Sigmoid colon (tissue), 3 donors: Measurements from ENCODE around the gene MATCAP1.

Experiments used
- POLR2A ChIP-seq, 2 donors: fragments of 450-650 bp; IDR thresholded peaks; one replicate each; pipeline ENCODE4 v1.6.1; 2016; ENCODE audit warnings: antibody characterized with exemption in 2 of 2, mild to moderate bottlenecking in 2 of 2, moderate library complexity in 2 of 2
- TF ChIP-seq, protein P1 (sequence below), 4 experiments: fragments of 450-650 bp in 3 of 4; fragments of 200-600 bp in 1 of 4; IDR thresholded peaks; one replicate each; pipeline ENCODE4 v1.5.1; 2016 to 2019; ENCODE audit warnings: antibody characterized with exemption in 4 of 4, mild to moderate bottlenecking in 3 of 4, moderate library complexity in 2 of 4

DNA sequence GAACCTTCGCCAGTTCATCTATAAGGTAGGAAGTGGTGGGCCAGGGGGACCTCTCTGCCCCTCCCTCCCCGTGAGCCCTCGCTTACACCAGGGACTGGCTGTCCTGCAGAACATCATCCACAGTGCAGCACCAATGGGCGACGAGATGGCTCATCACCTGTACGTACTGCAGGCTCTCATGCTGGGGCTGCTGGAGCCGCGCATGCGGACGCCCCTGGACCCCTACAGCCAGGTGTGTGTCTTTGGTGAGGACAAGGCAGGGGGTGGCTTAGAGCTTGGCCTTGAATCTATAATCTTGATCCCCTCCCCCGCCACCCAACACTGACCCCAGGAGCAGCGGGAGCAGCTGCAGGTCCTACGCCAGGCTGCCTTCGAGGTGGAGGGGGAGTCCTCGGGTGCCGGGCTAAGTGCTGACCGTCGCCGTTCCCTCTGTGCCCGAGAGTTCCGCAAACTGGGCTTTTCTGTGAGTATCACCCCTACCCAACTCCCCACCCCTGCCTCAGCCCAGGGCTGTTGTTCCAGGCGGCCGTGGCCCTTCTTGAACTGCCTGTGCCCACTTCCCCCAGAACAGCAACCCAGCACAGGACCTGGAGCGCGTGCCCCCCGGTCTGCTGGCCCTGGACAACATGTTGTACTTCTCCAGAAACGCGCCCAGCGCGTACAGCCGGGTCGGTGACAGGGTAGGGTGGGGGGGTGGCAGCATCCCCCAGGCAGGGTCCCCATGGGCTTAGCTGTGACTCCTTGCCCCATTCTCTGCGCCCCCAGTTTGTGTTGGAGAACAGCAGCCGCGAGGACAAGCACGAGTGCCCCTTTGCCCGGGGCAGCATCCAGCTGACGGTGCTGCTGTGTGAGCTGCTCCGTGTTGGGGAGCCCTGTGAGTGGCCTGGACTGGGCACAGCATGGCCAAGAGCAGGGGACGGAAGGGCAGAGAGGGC is 17.9 kb upstream of the MATCAP1 start:
- TF ChIP-seq, protein P1, sequence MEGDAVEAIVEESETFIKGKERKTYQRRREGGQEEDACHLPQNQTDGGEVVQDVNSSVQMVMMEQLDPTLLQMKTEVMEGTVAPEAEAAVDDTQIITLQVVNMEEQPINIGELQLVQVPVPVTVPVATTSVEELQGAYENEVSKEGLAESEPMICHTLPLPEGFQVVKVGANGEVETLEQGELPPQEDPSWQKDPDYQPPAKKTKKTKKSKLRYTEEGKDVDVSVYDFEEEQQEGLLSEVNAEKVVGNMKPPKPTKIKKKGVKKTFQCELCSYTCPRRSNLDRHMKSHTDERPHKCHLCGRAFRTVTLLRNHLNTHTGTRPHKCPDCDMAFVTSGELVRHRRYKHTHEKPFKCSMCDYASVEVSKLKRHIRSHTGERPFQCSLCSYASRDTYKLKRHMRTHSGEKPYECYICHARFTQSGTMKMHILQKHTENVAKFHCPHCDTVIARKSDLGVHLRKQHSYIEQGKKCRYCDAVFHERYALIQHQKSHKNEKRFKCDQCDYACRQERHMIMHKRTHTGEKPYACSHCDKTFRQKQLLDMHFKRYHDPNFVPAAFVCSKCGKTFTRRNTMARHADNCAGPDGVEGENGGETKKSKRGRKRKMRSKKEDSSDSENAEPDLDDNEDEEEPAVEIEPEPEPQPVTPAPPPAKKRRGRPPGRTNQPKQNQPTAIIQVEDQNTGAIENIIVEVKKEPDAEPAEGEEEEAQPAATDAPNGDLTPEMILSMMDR (IDR thresholded peaks at IDR 0.05), result no peak
- no peak for TF ChIP-seq POLR2A (IDR thresholded peaks at IDR 0.05)
